GM21515 (cell line): ENCODE data around the gene C1RL.

Source experiments
- ATAC-seq: cut with Tn5 transposase; IDR thresholded peaks from one replicate; pipeline ENCODE4 v1.9.1; 2021; ENCODE audit not compliant: unreplicated experiment

The C1RL gene

DNA sequence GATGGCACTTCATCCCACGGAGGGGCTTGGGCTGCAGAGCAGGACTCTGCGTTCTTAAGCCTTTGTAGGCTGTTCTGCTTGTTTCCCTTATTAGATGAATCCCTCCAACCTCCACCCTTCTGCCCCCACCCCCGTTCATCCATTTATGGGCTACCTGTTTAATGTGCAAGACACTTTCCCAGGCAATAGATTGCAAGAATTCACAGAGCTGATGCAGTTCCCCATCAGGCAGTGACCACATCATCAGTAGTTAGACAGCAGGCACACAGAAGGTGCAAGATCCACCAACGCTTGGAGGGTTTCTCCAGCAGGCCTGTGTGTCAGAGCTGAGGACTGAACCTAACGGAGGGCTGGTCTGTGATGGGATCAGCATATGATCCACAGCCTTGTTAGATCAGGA, 15.5 kb downstream of the C1RL start:
- ATAC-seq: no peak

- no peak for ATAC-seq
Observed at GRCh38 chr12:7092986-7093460, 16.0 kb downstream of the C1RL start.

- no peak for ATAC-seq
Observed at GRCh38 chr12:7092229-7092985, 16.6 kb downstream of the C1RL start, which contains the start of gene C1R. Gene C1R (minus strand): TSS chr12:7092445. CDS start chr12:7092388, 57 bp downstream.

- ATAC-seq: no peak
Observed at GRCh38 chr12:7091660-7092228, 17.3 kb downstream of the C1RL start.

- ATAC-seq: no peak
Observed at GRCh38 chr12:7091171-7091570, 17.8 kb downstream of the C1RL start.

- no peak for ATAC-seq
Observed at GRCh38 chr12:7090222-7090998, 18.6 kb downstream of the C1RL start.

DNA sequence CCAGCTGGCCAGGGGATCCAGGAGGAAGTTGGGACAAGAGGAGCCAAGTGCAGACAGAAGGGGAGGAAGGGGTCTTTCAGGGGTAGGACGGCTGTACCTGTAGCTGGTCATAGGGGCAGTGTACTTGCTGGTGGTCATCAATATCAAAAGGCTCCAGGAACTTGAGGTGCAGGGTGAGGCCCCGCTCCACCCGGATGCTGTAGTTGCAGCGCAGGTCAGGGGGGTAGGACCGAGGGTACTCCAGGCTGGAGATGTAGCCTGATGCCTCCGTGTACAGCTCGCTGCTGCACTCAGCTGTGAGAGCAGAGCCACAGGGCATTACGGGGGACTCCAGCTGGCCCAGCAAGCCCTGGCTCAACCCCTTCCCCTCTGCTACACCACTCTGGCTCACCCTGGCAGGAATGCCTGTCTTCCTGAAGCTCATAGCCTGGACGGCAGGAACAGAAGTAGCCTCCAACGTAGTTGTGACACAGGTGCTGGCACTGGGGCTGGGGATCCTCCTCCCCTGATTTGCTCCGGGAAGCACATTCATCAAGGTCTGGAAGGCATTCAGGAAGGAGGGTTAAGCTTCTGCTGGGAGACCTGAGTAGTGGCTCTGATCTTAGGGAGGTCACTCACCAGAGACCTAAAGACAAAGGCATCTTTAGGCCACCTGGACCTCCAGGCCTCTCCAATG, 19.7 kb downstream of the C1RL start:
- ATAC-seq: no peak

GRCh38 chr12:7083125-7083524, 25.9 kb downstream of the C1RL start:
- ATAC-seq: no peak

DNA sequence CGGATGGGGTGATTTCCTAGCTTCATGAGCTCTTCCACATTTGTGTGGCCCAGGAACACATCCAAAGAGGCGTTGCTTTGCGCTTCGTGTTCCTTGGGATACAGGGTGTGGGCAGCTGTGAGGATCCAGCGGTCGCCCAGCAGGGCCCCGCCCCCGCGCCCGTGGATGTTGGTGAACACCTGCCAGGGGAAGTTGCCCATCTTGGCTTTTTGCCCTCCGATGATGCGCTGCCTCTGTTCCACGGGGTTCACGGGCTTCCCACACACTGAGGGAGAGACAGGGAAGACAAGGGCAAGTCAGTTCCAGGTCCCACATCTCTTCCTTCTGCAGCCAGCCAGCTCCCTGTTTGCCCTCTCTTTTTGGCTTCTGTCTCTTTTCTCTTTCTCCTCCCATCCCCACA, 28.0 kb downstream of the C1RL start:
- no peak for ATAC-seq

DNA sequence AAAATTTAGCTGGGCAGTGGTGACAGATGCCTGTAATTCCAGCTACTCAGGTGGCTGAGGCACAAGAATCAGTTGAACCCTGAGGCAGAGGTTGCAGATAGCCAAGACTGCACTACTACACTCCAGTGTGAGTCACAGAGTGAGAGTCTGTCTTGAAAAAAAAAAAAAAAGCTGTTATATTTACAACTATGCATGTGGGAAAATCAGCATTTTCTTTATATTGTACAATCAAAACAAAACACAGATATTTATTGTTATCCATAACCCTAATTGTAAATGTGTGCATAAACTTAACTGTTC, 29.2 kb downstream of the C1RL start:
- ATAC-seq: no peak

DNA sequence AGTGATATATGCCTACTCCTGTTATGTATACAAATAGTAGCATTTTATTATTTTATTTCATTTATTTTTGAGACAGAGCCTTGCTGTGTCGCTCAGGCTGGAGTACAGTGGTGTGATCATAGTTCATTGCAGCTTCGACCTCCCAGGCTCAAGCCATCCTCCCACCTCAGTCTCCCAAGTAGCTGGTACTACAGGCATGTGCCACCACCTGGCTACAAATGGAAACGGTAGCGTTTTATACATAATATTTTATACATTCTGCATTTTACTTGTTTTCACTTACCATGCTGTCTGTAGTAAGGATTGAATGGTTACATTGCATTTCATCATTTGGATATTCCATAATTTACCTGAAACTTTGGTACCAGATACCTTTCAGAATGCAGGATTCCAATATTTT, 30.9 kb downstream of the C1RL start:
- no peak for ATAC-seq

GRCh38 chr12:7076493-7076892, 32.5 kb downstream of the C1RL start:
- no peak for ATAC-seq

GRCh38 chr12:7075939-7076338, 33.1 kb downstream of the C1RL start:
- no peak for ATAC-seq

GRCh38 chr12:7075518-7075917, 33.5 kb downstream of the C1RL start:
- no peak for ATAC-seq

GRCh38 chr12:7073946-7074345, 35.1 kb downstream of the C1RL start:
- ATAC-seq: no peak

GRCh38 chr12:7072554-7072953, 36.5 kb downstream of the C1RL start:
- ATAC-seq: no peak

DNA sequence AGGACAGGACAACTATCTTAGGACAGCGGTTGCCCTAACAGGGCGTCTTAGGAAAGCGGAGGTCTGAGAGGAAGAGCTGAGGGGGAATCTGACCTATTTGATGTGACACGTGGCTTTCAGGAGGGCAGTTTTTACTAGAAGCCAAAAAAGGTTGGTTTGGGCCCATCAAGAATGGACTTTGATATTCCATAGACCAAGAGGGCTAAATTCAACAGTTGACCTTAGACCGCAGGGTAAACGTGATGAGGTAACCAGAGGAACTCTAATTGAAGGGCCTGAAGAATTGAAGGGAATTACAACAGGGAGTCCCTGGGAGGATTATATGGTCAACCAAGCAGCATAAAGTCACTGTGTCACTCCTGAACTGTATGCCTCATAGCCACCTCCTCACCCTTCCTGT, 37.0 kb downstream of the C1RL start:
- no peak for ATAC-seq

- ATAC-seq: no peak
Observed at GRCh38 chr12:7069386-7069785, 39.6 kb downstream of the C1RL start.

GRCh38 chr12:7068994-7069346, 40.0 kb downstream of the C1RL start:
- ATAC-seq: no peak

DNA sequence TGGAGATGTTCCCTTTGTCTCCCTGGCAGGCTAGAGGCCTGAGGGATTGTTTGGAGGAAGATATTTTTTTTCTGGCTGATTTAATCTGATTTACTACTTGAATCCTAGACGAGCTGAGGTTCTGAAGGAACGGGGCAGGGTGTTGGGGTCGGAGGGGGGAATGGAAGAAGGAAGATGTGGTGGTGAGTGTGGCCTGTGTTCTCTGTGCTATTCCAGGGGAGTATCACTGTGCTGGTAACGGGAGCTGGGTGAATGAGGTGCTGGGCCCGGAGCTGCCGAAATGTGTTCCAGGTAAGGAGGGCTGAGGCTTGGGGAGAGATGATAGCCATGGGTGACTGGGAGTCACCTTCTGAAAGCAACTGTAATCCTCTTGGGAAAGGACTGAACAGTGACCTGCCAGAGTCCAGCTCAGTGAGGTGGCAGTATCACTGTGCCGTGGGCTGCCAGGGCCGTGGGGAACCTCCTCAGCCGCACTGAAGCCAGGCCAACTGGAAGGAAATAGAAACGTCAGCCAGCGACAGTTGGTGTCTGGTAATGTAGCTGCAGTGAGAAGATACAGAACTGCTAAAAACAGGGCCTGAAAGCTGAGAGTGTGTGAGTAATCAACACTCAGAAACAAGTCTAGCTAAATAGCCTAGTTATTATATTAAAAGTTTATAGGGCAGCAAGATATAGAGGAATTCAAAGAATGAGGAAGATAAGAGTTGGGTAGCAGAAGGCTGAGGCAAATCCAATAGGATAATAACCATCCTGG, 40.6 kb downstream of the C1RL start:
- ATAC-seq: no peak

DNA sequence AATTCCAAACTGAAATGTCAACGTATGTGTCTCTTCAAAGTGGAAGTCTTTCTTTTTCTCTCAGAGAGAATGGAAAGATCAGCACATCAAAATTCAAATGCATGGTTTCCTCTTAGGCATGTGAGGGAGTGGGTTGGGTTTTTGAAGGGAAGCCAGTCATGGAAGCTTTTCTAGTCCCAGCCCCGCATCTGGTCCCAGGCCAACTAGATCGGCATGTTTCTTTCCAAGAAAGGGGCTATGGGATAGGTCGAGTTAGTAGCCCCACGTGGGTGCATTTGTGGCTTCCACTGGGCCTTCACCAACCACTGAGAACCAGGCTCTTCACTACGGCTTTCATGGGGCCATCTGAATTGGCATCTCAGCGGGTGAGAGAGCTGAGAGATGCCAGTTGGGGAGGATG, 41.9 kb downstream of the C1RL start:
- ATAC-seq: no peak
